ENCODE measurements around the gene SUSD6.
"Not testable (repeated sequence)": the region's sequence is repeated elsewhere in the genome, so short reads cannot be mapped to it uniquely, and the experiment has no call there.

The SUSD6 gene

DNA sequence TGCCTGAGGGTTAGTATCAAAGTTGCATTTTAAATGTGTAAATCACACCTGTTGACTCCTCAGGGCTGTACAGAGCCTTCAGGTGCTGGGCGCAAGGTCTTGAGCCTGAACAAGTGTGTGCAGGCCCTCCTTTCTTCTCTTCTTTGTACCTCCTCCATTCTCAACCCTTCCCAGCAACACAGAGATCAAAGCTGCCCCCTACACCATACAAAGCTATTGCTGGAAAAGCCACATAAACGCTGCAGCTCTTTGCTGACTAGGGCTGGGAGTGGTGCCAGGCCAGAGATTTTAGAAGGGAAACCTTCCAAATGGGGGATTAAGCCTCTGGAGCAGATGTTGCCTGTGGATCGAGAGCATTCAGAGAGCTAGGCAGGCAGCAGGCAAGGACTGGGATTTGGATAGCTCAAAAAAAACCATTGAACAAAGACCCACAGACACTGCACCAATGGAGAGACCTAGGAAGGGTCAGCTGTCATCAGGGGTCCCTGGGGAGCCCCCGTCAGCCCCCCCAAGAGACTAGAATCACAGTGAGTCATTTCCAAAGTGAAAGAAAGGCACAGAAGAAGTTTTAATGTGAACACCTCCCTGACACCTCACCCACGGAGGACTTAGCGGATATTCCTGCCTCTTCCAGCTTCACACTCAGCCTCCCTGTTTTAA is 18.2 kb upstream of the SUSD6 start:
- H2AFZ ChIP-seq (ENCODE audit: low read length): no peak overlapping the region
- no peaks in the 10 kb centered on the region for H3K9me3 ChIP-seq (replicated peaks; ENCODE audit: insufficient read depth, low read length)
- H3K4me3 ChIP-seq (ENCODE audit: low read length): no peak overlapping the region
- no peak for DNase-seq
- H3K79me2 ChIP-seq (ENCODE audit: low read length): no peaks in the 10 kb centered on the region
- H3K27ac ChIP-seq (ENCODE audit: low read length): no peak overlapping the region
- H3F3A ChIP-seq (ENCODE audit: insufficient read depth, low read length): no peaks in the 10 kb centered on the region
- H3K9me2 ChIP-seq (replicated peaks; ENCODE audit: insufficient read depth, low read length): no peaks in the 10 kb centered on the region
- TF ChIP-seq, protein P1, sequence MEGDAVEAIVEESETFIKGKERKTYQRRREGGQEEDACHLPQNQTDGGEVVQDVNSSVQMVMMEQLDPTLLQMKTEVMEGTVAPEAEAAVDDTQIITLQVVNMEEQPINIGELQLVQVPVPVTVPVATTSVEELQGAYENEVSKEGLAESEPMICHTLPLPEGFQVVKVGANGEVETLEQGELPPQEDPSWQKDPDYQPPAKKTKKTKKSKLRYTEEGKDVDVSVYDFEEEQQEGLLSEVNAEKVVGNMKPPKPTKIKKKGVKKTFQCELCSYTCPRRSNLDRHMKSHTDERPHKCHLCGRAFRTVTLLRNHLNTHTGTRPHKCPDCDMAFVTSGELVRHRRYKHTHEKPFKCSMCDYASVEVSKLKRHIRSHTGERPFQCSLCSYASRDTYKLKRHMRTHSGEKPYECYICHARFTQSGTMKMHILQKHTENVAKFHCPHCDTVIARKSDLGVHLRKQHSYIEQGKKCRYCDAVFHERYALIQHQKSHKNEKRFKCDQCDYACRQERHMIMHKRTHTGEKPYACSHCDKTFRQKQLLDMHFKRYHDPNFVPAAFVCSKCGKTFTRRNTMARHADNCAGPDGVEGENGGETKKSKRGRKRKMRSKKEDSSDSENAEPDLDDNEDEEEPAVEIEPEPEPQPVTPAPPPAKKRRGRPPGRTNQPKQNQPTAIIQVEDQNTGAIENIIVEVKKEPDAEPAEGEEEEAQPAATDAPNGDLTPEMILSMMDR (IDR thresholded peaks at IDR 0.05; ENCODE audit: low read length): no peak
- H3K27me3 ChIP-seq (replicated peaks; ENCODE audit: insufficient read depth, low read length): no peaks in the 10 kb centered on the region
- H3K4me1 ChIP-seq (ENCODE audit: low read length): no peaks in the 10 kb centered on the region
- H3K36me3 ChIP-seq (replicated peaks; ENCODE audit: insufficient read depth, low read length): no peaks in the 10 kb centered on the region
- H3K9ac ChIP-seq (ENCODE audit: low read length): no peak overlapping the region
- no peaks in the 10 kb centered on the region for H4K20me1 ChIP-seq (ENCODE audit: insufficient read depth, low read length)
- H3K4me2 ChIP-seq (ENCODE audit: low read depth, low read length): no peak overlapping the region

DNA sequence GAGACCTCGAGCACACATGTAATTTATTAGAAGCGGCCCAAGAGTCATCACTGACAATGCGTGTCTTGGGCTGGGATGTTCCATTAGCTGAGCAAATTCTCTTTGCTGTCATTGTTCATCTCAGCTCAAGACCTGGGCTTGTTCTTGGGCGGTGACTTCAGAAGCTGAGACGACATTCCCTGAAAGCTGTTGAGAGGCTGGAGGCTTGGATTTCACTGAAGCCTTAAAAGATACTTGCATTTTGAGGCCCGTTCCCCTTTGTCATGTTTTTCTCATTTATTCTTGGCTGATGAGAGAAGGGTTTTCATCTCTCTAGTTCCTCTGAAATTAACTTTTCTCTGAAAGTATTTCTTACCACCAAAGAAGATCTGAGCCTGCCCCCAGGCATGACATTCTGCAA is 16.6 kb upstream of the SUSD6 start:
- no peak overlapping the region for H3K4me2 ChIP-seq (ENCODE audit: low read depth, low read length)
- no peaks in the 10 kb centered on the region for H3K36me3 ChIP-seq (replicated peaks; ENCODE audit: insufficient read depth, low read length)
- H3K9me3 ChIP-seq (replicated peaks; ENCODE audit: insufficient read depth, low read length): no peaks in the 10 kb centered on the region
- no peaks in the 10 kb centered on the region for H3K27me3 ChIP-seq (replicated peaks; ENCODE audit: insufficient read depth, low read length)
- H4K20me1 ChIP-seq (ENCODE audit: insufficient read depth, low read length): no peaks in the 10 kb centered on the region
- no peaks in the 10 kb centered on the region for H3K9me2 ChIP-seq (replicated peaks; ENCODE audit: insufficient read depth, low read length)
- DNase-seq: no peak
- H3K27ac ChIP-seq (ENCODE audit: low read length): no peak overlapping the region
- H3K79me2 ChIP-seq (ENCODE audit: low read length): no peaks in the 10 kb centered on the region
- no peaks in the 10 kb centered on the region for H3F3A ChIP-seq (ENCODE audit: insufficient read depth, low read length)
- H2AFZ ChIP-seq (ENCODE audit: low read length): no peak overlapping the region
- no peak overlapping the region for H3K4me3 ChIP-seq (ENCODE audit: low read length)
- no peaks in the 10 kb centered on the region for H3K4me1 ChIP-seq (ENCODE audit: low read length)
- no peak overlapping the region for H3K9ac ChIP-seq (ENCODE audit: low read length)
- TF ChIP-seq, protein P1 (IDR thresholded peaks at IDR 0.05; ENCODE audit: low read length): no peak
- TF ChIP-seq EZH2phosphoT487 (IDR thresholded peaks at IDR 0.05; ENCODE audit: low read length) (no peak), EZH2 (optimal IDR thresholded peaks at IDR 0.05; ENCODE audit: low read depth, low read length) (no peak)

DNA sequence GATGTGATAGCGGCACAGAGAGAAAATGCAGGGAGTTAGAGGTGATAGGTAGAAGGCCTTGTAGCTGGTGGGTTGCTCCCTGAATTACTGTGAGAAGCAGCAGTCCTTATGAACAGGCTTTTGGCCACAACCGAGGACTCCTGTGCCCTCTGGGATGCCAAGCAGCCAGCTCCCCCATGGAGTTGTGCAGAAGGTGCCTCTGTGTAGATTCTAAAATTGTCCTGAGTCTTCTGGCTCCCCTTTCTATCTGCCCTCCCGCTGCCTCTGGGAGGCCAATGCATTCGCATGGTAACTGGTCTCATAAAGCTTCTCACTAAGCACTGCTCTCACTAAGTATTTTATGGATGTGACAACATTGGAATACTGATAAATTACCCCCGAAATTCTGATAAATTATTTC is 16.1 kb upstream of the SUSD6 start:
- H3F3A ChIP-seq (ENCODE audit: insufficient read depth, low read length): no peaks in the 10 kb centered on the region
- no peak for DNase-seq
- TF ChIP-seq, protein P1 (IDR thresholded peaks at IDR 0.05; ENCODE audit: low read length): no peak
- TF ChIP-seq EZH2phosphoT487 (IDR thresholded peaks at IDR 0.05; ENCODE audit: low read length): no peak
- TF ChIP-seq EZH2 (optimal IDR thresholded peaks at IDR 0.05; ENCODE audit: low read depth, low read length): no peak
- no peak overlapping the region for H3K4me3 ChIP-seq (ENCODE audit: low read length)
- no peak overlapping the region for H2AFZ ChIP-seq (ENCODE audit: low read length)
- H3K27me3 ChIP-seq (replicated peaks; ENCODE audit: insufficient read depth, low read length): no peaks in the 10 kb centered on the region
- H3K4me2 ChIP-seq (ENCODE audit: low read depth, low read length): no peak overlapping the region
- H4K20me1 ChIP-seq (ENCODE audit: insufficient read depth, low read length): no peaks in the 10 kb centered on the region
- no peak overlapping the region for H3K9ac ChIP-seq (ENCODE audit: low read length)
- no peak overlapping the region for H3K27ac ChIP-seq (ENCODE audit: low read length)
- no peaks in the 10 kb centered on the region for H3K9me3 ChIP-seq (replicated peaks; ENCODE audit: insufficient read depth, low read length)
- H3K9me2 ChIP-seq (replicated peaks; ENCODE audit: insufficient read depth, low read length): no peaks in the 10 kb centered on the region
- H3K4me1 ChIP-seq (ENCODE audit: low read length): no peaks in the 10 kb centered on the region
- no peaks in the 10 kb centered on the region for H3K36me3 ChIP-seq (replicated peaks; ENCODE audit: insufficient read depth, low read length)
- no peaks in the 10 kb centered on the region for H3K79me2 ChIP-seq (ENCODE audit: low read length)

DNA sequence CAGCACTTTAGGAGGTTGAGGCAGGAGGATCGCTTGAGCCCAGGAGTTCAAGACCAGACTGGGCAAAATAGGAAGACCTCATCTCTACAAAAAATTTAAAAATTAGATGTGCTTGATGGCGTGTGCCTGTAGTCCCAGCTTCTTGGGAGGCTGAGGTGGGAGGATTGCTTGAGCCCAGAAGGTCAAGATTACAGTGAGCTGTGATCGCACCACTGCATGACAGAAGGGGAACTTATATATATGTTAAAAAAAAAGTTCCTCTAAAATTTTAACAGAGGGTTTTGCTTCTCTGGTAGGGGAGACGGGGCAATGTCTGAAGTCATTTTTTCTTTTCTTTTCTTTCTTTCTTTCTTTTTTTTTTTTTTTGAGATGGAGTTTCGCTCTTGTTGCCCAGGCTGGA is 12.0 kb upstream of the SUSD6 start:
- not testable (repeated sequence) for H3F3A ChIP-seq (ENCODE audit: insufficient read depth, low read length); H3K9me2 ChIP-seq (replicated peaks; ENCODE audit: insufficient read depth, low read length); H3K36me3 ChIP-seq (replicated peaks; ENCODE audit: insufficient read depth, low read length); H3K9me3 ChIP-seq (replicated peaks; ENCODE audit: insufficient read depth, low read length); H3K4me3 ChIP-seq (ENCODE audit: low read length); DNase-seq; H3K79me2 ChIP-seq (ENCODE audit: low read length); H2AFZ ChIP-seq (ENCODE audit: low read length); H3K4me2 ChIP-seq (ENCODE audit: low read depth, low read length); H3K4me1 ChIP-seq (ENCODE audit: low read length); H3K27ac ChIP-seq (ENCODE audit: low read length); H4K20me1 ChIP-seq (ENCODE audit: insufficient read depth, low read length); H3K9ac ChIP-seq (ENCODE audit: low read length); H3K27me3 ChIP-seq (replicated peaks; ENCODE audit: insufficient read depth, low read length)

Data from MM.1S (cell line).